Body of pancreas (tissue), 4 donors: Measurements from ENCODE around the gene NOL3. TPM values are rescaled to one million over a fixed set of nuclear protein-coding genes. Genes with fewer than 3 reads are reported as not detected.

Experiments
- ATAC-seq: fragments of 150-250 bp; one replicate; pipeline ENCODE4 v1.9.1; 2016
- DNase-seq, 4 donors: peaks; one replicate each; pipeline ENCODE4 v3.0.0-alpha.2; 2019
- H3K27ac ChIP-seq, 4 donors: fragments of 200-600 bp; sonication (generic); 1 replicate in 3 of 4; 2 replicates in 1 of 4; pipeline versions ENCODE4 v1.5.1 to v1.6.1; 2016 to 2019; ENCODE audit warnings: mild to moderate bottlenecking in 1 of 4, mixed read lengths in 1 of 4, moderate library complexity in 1 of 4
- H3K27me3 ChIP-seq, 2 donors: fragments of 200-600 bp; sonication (generic); one replicate each; pipeline ENCODE4 v1.6.0; 2016; ENCODE audit warnings: mild to moderate bottlenecking in 1 of 2
- H3K36me3 ChIP-seq, 2 donors: fragments of 200-600 bp; sonication (generic); replicated peaks in 1 of 2; 2 replicates each; pipeline ENCODE4 v1.5.1; 2016; ENCODE audit warnings: low read depth in 2 of 2; ENCODE audit not compliant: insufficient read depth in 1 of 2
- H3K4me1 ChIP-seq: fragments of 200-600 bp; sonication (generic); one replicate; pipeline ENCODE4 v1.6.0; 2016
- H3K4me3 ChIP-seq, 2 donors: fragments of 200-600 bp; sonication (generic); 1 replicate in 1 of 2; 2 replicates in 1 of 2; pipeline ENCODE4 v1.5.1; 2016 to 2019
- H3K9me3 ChIP-seq, 3 donors: fragments of 200-600 bp; sonication (generic); 1 replicate in 2 of 3; 2 replicates in 1 of 3; pipeline ENCODE4 v1.5.1; 2016
- CTCF ChIP-seq, 7 experiments: fragments of 450-650 bp in 4 of 7; fragments of 200-600 bp in 3 of 7; sonication (generic) in 3 of 7; IDR thresholded peaks; one replicate each; pipeline ENCODE4 v1.5.1; 2016 to 2019; ENCODE audit warnings: antibody characterized with exemption in 7 of 7
- POLR2A ChIP-seq, 3 donors: fragments of 450-650 bp; IDR thresholded peaks; one replicate each; pipeline ENCODE4 v1.6.1; 2016; ENCODE audit warnings: antibody characterized with exemption in 3 of 3, mild to moderate bottlenecking in 2 of 3
- WGBS, 2 donors: methylation state at CpG; one replicate each; pipeline ENCODE4 v1.1.5; 2017; 5-methylcytosine and 5-hydroxymethylcytosine counted together
- intact Hi-C: fragments of 100-400 bp; cut with DNase I; formaldehyde crosslinking; loops from one replicate; pipeline ENCODE4 v1.15.1; 2023
- total RNA-seq, 2 donors: library from RNA; depleted of rRNA; stranded (reverse); fragments of >200 nt; gene quantifications; one replicate each; pipeline ENCODE4 v1.1.0, GENCODE V29; 2016

Gene NOL3
- total RNA-seq, 2 donors from 2014 or later: 51.1 to 78.8 TPM

- DNase-seq (no peak), ATAC-seq (no peak)
- WGBS, 2 donors: 95 to 100% methylated on average over 1 to 3 of the region's 3 CpGs
- H3K36me3 ChIP-seq: peaks cover 16 to 21% of the 10 kb centered on the region in 2 donors
- no peaks in the 10 kb centered on the region for H3K27me3 ChIP-seq
- H3K4me1 ChIP-seq: no peaks in the 10 kb centered on the region
- no peaks in the 10 kb centered on the region for H3K9me3 ChIP-seq
- TF ChIP-seq POLR2A (IDR thresholded peaks at IDR 0.05) (no peak), CTCF (IDR thresholded peaks at IDR 0.05) (no peak)
- no peak overlapping the region for H3K27ac ChIP-seq
- intact Hi-C loops: no loop called here
- no peak overlapping the region for H3K4me3 ChIP-seq
Measured at GRCh38 chr16:67206838-67207248, 36.5 kb downstream of the NOL3 start.

GRCh38 chr16:67207249-67208091, 37.1 kb downstream of the NOL3 start:
- DNase-seq: no peak
- intact Hi-C loops: no loop called here
- 64 to 66% methylated on average over 4 to 20 of the region's 21 CpGs for WGBS, 2 donors
- no peak overlapping the region for H3K27ac ChIP-seq
- no peaks in the 10 kb centered on the region for H3K4me1 ChIP-seq
- no peak for ATAC-seq
- peaks cover 10 to 15% of the 10 kb centered on the region in 2 donors for H3K36me3 ChIP-seq
- no peaks in the 10 kb centered on the region for H3K9me3 ChIP-seq
- TF ChIP-seq POLR2A (IDR thresholded peaks at IDR 0.05) (no peak), CTCF (IDR thresholded peaks at IDR 0.05) (no peak)
- no peaks in the 10 kb centered on the region for H3K27me3 ChIP-seq
- H3K4me3 ChIP-seq: no peak overlapping the region

GRCh38 chr16:67208154-67208896, 38.0 kb downstream of the NOL3 start:
- Histone ChIP-seq H3K4me3 (no peak overlapping the region), H3K27ac (no peak overlapping the region), H3K36me3 (peaks cover 2 to 9% of the 10 kb centered on the region in 2 donors), H3K4me1 (peaks cover 7% of the 10 kb centered on the region), H3K9me3 (no peaks in the 10 kb centered on the region), H3K27me3 (no peaks in the 10 kb centered on the region)
- intact Hi-C loops: no loop called here
- ATAC-seq (no peak), DNase-seq (no peak)
- WGBS, 2 donors: 51 to 60% methylated on average over 5 of the region's 11 CpGs
- no peak for TF ChIP-seq CTCF (IDR thresholded peaks at IDR 0.05)
- TF ChIP-seq POLR2A (IDR thresholded peaks at IDR 0.05): no peak

GRCh38 chr16:67209565-67209964, 39.2 kb downstream of the NOL3 start:
- no peaks in the 10 kb centered on the region for H3K9me3 ChIP-seq
- no peak overlapping the region for H3K27ac ChIP-seq
- ATAC-seq (no peak), DNase-seq (no peak)
- intact Hi-C loops: no loop called here
- no peak overlapping the region for H3K4me3 ChIP-seq
- 87 to 91% methylated on average over 8 of the region's 8 CpGs for WGBS, 2 donors
- no peaks in the 10 kb centered on the region for H3K36me3 ChIP-seq
- H3K4me1 ChIP-seq: peaks cover 20% of the 10 kb centered on the region
- no peak for TF ChIP-seq POLR2A (IDR thresholded peaks at IDR 0.05)
- TF ChIP-seq CTCF (IDR thresholded peaks at IDR 0.05): no peak
- H3K27me3 ChIP-seq: no peaks in the 10 kb centered on the region
